ENCODE results near the gene LCORL. TPM values are rescaled to one million over a fixed set of nuclear protein-coding genes. Genes with fewer than 3 reads are reported as not detected.

LCORL gene
- total RNA-seq, 6 experiments from 2014 or later, result 4.3 to 8.7 (median 6.2) TPM

DNA sequence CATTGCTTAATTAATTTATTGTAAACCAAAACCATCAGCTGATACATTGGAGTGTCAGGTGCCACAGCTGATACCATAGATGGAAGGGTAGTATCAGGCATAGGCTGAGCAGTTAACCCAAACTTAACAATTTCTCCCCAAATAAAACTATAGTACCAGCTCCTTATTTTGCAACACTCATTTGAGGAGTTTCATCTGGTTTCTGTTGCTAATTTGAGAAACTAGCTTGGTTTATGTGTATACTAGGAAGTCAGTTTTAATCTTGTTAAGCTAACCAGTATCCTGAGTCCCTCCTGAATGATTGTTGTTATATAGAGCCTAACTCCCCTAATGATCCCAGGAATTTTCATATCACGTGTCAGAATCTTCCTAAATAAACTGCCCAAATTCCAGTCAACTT lies 223.7 kb downstream of the LCORL start:
- Histone ChIP-seq H3K9me3 (no peaks in the 10 kb centered on the region), H3K4me1 (no peaks in the 10 kb centered on the region), H3K27me3 (no peaks in the 10 kb centered on the region), H3K36me3 (peaks cover 0 to 9% (median 0%) of the 10 kb centered on the region in 4 donors), H3K4me3 (no peak overlapping the region), H3K27ac (no peak overlapping the region)
- DNase-seq (no peak), ATAC-seq (no peak)
- WGBS (ENCODE audit: insufficient coverage, low coverage, low lambda C conversion rate, missing lambda C conversion rate), result 100% methylated on average over 1 of the region's 1 CpG
- TF ChIP-seq, protein P1, sequence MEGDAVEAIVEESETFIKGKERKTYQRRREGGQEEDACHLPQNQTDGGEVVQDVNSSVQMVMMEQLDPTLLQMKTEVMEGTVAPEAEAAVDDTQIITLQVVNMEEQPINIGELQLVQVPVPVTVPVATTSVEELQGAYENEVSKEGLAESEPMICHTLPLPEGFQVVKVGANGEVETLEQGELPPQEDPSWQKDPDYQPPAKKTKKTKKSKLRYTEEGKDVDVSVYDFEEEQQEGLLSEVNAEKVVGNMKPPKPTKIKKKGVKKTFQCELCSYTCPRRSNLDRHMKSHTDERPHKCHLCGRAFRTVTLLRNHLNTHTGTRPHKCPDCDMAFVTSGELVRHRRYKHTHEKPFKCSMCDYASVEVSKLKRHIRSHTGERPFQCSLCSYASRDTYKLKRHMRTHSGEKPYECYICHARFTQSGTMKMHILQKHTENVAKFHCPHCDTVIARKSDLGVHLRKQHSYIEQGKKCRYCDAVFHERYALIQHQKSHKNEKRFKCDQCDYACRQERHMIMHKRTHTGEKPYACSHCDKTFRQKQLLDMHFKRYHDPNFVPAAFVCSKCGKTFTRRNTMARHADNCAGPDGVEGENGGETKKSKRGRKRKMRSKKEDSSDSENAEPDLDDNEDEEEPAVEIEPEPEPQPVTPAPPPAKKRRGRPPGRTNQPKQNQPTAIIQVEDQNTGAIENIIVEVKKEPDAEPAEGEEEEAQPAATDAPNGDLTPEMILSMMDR (IDR thresholded peaks at IDR 0.05), result no peak
- TF ChIP-seq POLR2A (IDR thresholded peaks at IDR 0.05), result no peak
- intact Hi-C loops (cut with DNase I), result no loop called here

DNA sequence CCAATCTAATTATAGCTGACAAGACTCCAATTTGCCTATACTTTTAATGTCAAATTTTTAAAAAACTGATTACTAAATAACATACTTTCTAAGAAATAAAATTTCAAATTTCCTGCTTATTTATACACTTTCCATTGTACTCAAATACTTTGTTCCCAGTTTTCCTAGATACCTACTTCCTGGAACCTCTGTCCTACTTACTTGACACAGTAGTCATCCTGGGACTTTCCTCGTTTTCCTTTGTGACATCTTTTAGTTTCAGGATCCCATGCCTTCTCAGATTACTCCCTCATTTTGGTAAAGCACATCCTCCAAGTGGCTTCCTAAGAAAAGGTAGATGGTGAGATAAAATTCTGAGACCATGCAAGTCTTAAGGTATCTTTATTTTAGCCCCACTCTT lies 226.8 kb downstream of the LCORL start:
- no peak for ATAC-seq
- H3K27ac ChIP-seq, result no peak overlapping the region

More for the DNA sequence above, 226.8 kb downstream of the LCORL start:
- Histone ChIP-seq H3K4me1 (no peaks in the 10 kb centered on the region), H3K4me3 (no peak overlapping the region), H3K27me3 (no peaks in the 10 kb centered on the region), H3K36me3 (peaks cover 0 to 4% (median 0%) of the 10 kb centered on the region in 4 donors), H3K9me3 (no peaks in the 10 kb centered on the region)
- no peak for DNase-seq
- TF ChIP-seq POLR2A (IDR thresholded peaks at IDR 0.05), result no peak
- TF ChIP-seq, protein P1 (IDR thresholded peaks at IDR 0.05), result no peak
- WGBS (ENCODE audit: insufficient coverage, low coverage, low lambda C conversion rate, missing lambda C conversion rate), result 73% methylated on average over 1 of the region's 1 CpG
- intact Hi-C loops (cut with DNase I), result no loop called here

Other genes with a start within 250 kb of the LCORL start
- gene FAM184B, start 240.1 kb downstream of the LCORL start, total RNA-seq, result not detected
- gene DCAF16, start 211.0 kb downstream of the LCORL start, total RNA-seq, result 1 to 10 TPM; 4.2 to 7.9 (median 5.6) TPM
- 1 to 10 TPM in 3 of 6 experiments, under 1 TPM in 2, not detected in 1; 0.44 to 2.5 (median 1.3) TPM for gene NCAPG, start 210.8 kb downstream of the LCORL start, total RNA-seq